ENCODE measurements around the gene AP2A2. TPM values are rescaled to one million over a fixed set of nuclear protein-coding genes. Genes with fewer than 3 reads are reported as not detected.

AP2A2 gene
- total RNA-seq, 1 experiment from 2014 or later: 55.5 TPM

DNA sequence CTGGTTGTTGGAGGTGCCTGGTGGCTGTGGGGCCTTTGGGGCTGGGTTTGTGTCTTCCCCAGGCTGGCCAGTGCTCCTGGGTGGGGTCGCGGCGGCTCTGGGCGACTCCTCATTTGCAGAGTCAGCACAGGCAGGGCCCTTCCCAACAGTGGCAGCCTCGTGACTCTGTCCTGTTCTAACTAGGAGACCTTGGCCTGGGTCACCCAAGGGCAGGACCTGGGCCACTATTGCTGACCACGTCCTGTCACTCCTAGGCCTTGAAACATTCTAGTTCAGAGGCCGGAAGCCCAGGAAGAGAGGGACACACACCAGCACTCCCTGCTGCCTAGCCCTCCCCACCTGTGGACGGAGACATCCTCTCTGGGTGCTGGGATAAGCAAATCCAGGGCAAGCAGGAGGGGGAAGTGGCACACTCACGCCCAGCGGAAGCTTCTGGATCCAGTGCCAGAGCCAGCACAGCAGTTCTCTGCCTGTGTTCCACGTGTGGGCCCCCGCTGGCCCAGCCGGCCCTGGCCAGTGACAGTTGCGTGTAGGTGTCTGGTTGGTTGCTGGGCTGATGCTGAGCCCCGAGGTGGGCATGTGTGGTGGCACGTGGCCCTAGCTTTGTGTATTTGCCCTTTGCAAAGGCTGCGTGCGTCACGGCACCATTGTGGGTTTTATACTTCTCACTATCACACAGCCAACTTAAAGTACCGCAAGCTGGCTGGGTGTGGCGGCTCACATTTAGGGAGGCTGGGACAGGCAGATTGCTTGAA lies 10.7 kb upstream of the AP2A2 start:
- H3K9me2 ChIP-seq (ENCODE audit: insufficient read depth): no peaks in the 10 kb centered on the region
- no peaks in the 10 kb centered on the region for H3K27me3 ChIP-seq (ENCODE audit: insufficient read depth, low read length)
- H3K4me3 ChIP-seq (replicated peaks in 1 of 2; ENCODE audit: low read depth in 1 of 2, low read length in 2 of 2): no peak overlapping the region
- no peak overlapping the region for H3K27ac ChIP-seq (ENCODE audit: low read depth, low read length)
- BruUV-seq (replicated peaks): no TSS peak
- POLR2A ChIA-PET: no interaction called here
- H3K79me2 ChIP-seq (ENCODE audit: insufficient read depth, low read length): peaks cover 6% of the 10 kb centered on the region
- intact Hi-C loops (cut with micrococcal nuclease): no loop called here
- H3K9ac ChIP-seq (ENCODE audit: low read length): no peak overlapping the region
- H4K20me1 ChIP-seq (ENCODE audit: insufficient read depth): no peaks in the 10 kb centered on the region
- no peaks in the 10 kb centered on the region for H3K9me3 ChIP-seq (ENCODE audit: control insufficient read depth in 1 of 2, insufficient read depth in 1 of 2, low read depth in 1 of 2, low read length in 2 of 2)
- H2AFZ ChIP-seq (ENCODE audit: low read depth, low read length, poor library complexity, severe bottlenecking): no peak overlapping the region
- peaks cover 6 to 12% of the 10 kb centered on the region in 2 experiments for H3K4me1 ChIP-seq (ENCODE audit: control insufficient read depth in 1 of 2, insufficient read depth in 2 of 2, low read length in 2 of 2)
- RAD21 ChIA-PET (ENCODE audit: low non-redundant PET in 1 of 2, low total read pairs in 2 of 2, uncharacterized antibody in 2 of 2, unreplicated experiment in 2 of 2): no interaction called here
- DNase-seq (ENCODE audit: low read depth, low spot score): no peak
- CTCF ChIA-PET: interaction anchor here (1.1 kb wide), 1 partner anchor 10 kb away, joined by 4 read pairs; no protein-coding TSS in a partner anchor
- H3K36me3 ChIP-seq (ENCODE audit: control insufficient read depth in 1 of 2, insufficient read depth in 2 of 2, low read length in 2 of 2): no peaks in the 10 kb centered on the region
- no peak for ATAC-seq
- no peak overlapping the region for H3K4me2 ChIP-seq (ENCODE audit: low read length)
- TF ChIP-seq TCF7L2 (IDR thresholded peaks at IDR 0.05; ENCODE audit: borderline replicate concordance, extremely low read depth, insufficient read depth, insufficient read length) (no peak), YY1 (IDR thresholded peaks at IDR 0.05; ENCODE audit: extremely low read depth, insufficient replicate concordance, low read depth, low read length) (no peak), POLR2AphosphoS5 (IDR thresholded peaks at IDR 0.05; ENCODE audit: low read depth, low read length) (no peak), RAD21 (IDR thresholded peaks at IDR 0.05; ENCODE audit: low read depth) (no peak), CTCF (IDR thresholded peaks at IDR 0.05 in 2 of 3, conservative IDR thresholded peaks at IDR 0.05 in 1 of 3; ENCODE audit: borderline replicate concordance in 1 of 3, insufficient read depth in 1 of 3, low read depth in 2 of 3, low read length in 2 of 3) (no peak), SP1 (IDR thresholded peaks at IDR 0.05; ENCODE audit: low read depth) (no peak), REST (IDR thresholded peaks at IDR 0.05; ENCODE audit: low read depth) (no peak), ATF3 (IDR thresholded peaks at IDR 0.05) (no peak), POLR2A (IDR thresholded peaks at IDR 0.05; ENCODE audit: borderline replicate concordance, extremely low read depth, insufficient read depth, insufficient read length) (no peak), FOSL1 (IDR thresholded peaks at IDR 0.05; ENCODE audit: low read depth) (no peak), EZH2 (IDR thresholded peaks at IDR 0.05) (no peak), ZNF274 (IDR thresholded peaks at IDR 0.05; ENCODE audit: low read depth, low read length) (no peak), ELF1 (IDR thresholded peaks at IDR 0.05; ENCODE audit: borderline replicate concordance, low read depth) (no peak), SIN3A (IDR thresholded peaks at IDR 0.05; ENCODE audit: low read depth) (no peak), CEBPB (IDR thresholded peaks at IDR 0.05; ENCODE audit: low read depth) (no peak), EGR1 (IDR thresholded peaks at IDR 0.05; ENCODE audit: low read depth) (no peak), SRF (IDR thresholded peaks at IDR 0.05; ENCODE audit: low read depth) (no peak), ZFX (IDR thresholded peaks at IDR 0.05) (no peak)
- TF ChIP-seq, protein P1, sequence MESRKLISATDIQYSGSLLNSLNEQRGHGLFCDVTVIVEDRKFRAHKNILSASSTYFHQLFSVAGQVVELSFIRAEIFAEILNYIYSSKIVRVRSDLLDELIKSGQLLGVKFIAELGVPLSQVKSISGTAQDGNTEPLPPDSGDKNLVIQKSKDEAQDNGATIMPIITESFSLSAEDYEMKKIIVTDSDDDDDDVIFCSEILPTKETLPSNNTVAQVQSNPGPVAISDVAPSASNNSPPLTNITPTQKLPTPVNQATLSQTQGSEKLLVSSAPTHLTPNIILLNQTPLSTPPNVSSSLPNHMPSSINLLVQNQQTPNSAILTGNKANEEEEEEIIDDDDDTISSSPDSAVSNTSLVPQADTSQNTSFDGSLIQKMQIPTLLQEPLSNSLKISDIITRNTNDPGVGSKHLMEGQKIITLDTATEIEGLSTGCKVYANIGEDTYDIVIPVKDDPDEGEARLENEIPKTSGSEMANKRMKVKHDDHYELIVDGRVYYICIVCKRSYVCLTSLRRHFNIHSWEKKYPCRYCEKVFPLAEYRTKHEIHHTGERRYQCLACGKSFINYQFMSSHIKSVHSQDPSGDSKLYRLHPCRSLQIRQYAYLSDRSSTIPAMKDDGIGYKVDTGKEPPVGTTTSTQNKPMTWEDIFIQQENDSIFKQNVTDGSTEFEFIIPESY (IDR thresholded peaks at IDR 0.05; ENCODE audit: extremely low read depth, insufficient replicate concordance, low read length): no peak
